Progenitor cell of endocrine pancreas (in vitro differentiated cells): Measurements from ENCODE around the gene MOB3B. TPM values are rescaled to one million over a fixed set of nuclear protein-coding genes. Genes with fewer than 3 reads are reported as not detected.

Experiments used
- DNase-seq: peaks from one replicate; pipeline ENCODE4 v3.0.0; 2021; ENCODE audit warnings: low spot score; ENCODE audit not compliant: unreplicated experiment
- H3K27ac Mint-ChIP-seq: 2 replicates; pipeline ENCODE4 v1.8.0; 2021; ENCODE audit warnings: mild to moderate bottlenecking, moderate library complexity, mixed read lengths
- H3K27me3 Mint-ChIP-seq: 2 replicates; pipeline ENCODE4 v1.8.0; 2021; ENCODE audit warnings: mixed read lengths
- H3K36me3 Mint-ChIP-seq: 2 replicates; pipeline ENCODE4 v1.8.0; 2022; ENCODE audit warnings: mixed read lengths; ENCODE audit not compliant: insufficient read depth
- H3K4me1 Mint-ChIP-seq: 2 replicates; pipeline ENCODE4 v1.8.0; 2021; ENCODE audit warnings: low read depth, mixed read lengths
- H3K4me3 Mint-ChIP-seq: 2 replicates; pipeline ENCODE4 v1.8.0; 2021; ENCODE audit warnings: low read depth, mild to moderate bottlenecking, moderate library complexity, mixed read lengths
- H3K9me3 Mint-ChIP-seq: 2 replicates; pipeline ENCODE4 v1.8.0; 2021; ENCODE audit warnings: low read depth, mixed read lengths
- total RNA-seq: library from RNA; stranded (reverse); gene quantifications from 2 replicates; pipeline ENCODE4 v1.2.1, GENCODE V29; 2021
- TF ChIP-seq, protein P1 (sequence below): fragments of 200-600 bp; sonication (generic); IDR thresholded peaks from one replicate; pipeline ENCODE4 v1.5.0; 2021; ENCODE audit warnings: antibody characterized with exemption, mild to moderate bottlenecking; ENCODE audit not compliant: unreplicated experiment

The MOB3B gene
- total RNA-seq, 1 donor from 2014 or later, result 15.4 TPM

DNA sequence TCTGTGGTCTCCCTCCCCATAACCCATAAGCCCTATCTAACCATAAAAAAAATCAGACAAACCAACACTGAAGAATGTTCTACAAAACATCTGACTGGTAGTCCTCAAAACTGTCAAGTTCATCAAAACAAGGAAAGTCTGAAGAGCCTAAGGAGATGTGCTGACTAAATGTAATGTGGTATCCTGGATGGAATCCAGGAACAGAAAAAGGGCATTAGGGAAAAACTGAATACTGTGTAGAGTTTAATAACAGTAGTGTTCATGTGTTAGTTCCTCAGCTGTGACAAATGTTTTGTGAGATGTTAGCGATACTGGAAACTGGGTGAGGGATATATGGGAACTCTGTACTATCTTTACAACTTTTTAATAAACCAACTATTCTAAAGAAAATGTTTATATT, 157.0 kb downstream of the MOB3B start:
- no peak for DNase-seq
- H3K36me3 Mint-ChIP-seq, result no peaks in the 10 kb centered on the region
- H3K9me3 Mint-ChIP-seq, result no peaks in the 10 kb centered on the region
- TF ChIP-seq, protein P1, sequence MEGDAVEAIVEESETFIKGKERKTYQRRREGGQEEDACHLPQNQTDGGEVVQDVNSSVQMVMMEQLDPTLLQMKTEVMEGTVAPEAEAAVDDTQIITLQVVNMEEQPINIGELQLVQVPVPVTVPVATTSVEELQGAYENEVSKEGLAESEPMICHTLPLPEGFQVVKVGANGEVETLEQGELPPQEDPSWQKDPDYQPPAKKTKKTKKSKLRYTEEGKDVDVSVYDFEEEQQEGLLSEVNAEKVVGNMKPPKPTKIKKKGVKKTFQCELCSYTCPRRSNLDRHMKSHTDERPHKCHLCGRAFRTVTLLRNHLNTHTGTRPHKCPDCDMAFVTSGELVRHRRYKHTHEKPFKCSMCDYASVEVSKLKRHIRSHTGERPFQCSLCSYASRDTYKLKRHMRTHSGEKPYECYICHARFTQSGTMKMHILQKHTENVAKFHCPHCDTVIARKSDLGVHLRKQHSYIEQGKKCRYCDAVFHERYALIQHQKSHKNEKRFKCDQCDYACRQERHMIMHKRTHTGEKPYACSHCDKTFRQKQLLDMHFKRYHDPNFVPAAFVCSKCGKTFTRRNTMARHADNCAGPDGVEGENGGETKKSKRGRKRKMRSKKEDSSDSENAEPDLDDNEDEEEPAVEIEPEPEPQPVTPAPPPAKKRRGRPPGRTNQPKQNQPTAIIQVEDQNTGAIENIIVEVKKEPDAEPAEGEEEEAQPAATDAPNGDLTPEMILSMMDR, result no peak
- no peaks in the 10 kb centered on the region for H3K27me3 Mint-ChIP-seq
- no peak overlapping the region for H3K4me3 Mint-ChIP-seq
- H3K27ac Mint-ChIP-seq, result peak overlapping the region; percentile 3
- peaks cover 41% of the 10 kb centered on the region for H3K4me1 Mint-ChIP-seq

DNA sequence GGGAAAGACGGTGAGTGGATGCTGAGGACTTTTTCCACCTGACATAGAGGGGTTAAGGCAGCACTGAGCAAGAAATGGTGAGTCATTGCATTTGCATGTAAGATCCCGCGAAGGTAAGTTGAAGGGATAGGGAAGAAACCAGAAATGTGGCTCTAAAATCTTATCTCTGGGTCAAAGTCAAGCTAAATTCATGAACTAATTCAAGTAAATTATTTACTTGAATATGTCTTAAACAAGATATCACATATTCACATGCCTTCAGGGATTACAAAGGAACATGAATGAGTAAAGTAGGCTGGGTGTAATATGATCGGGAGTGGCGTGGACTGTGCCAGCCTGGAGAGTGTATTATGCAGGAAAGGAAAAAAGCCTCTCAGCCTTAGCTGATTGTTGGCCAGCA, 158.2 kb downstream of the MOB3B start:
- H3K27ac Mint-ChIP-seq, result peak overlapping the region; percentile 94
- DNase-seq, result no peak
- TF ChIP-seq, protein P1, result no peak
- H3K9me3 Mint-ChIP-seq, result no peaks in the 10 kb centered on the region
- H3K36me3 Mint-ChIP-seq, result no peaks in the 10 kb centered on the region
- no peaks in the 10 kb centered on the region for H3K27me3 Mint-ChIP-seq
- H3K4me1 Mint-ChIP-seq, result peaks cover 44% of the 10 kb centered on the region
- no peak overlapping the region for H3K4me3 Mint-ChIP-seq

DNA sequence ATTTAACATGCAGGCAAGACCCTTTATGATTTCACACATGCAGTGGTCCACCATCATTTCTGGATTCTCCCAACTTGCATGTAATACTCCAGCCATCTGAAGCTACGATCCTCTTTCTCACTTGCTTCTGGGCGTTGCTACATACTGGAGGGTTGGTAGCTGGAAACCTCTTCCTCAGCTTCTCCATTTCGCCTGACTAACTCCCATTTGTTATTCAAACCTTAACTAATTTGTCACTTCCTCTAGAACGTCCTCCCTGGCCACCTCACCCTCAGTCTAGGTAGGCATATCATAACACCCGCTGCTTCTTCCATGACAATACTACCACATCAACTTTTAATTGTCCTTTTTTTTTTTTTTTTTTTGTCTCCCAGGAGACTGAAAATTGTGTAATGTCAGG, 160.0 kb downstream of the MOB3B start:
- H3K27me3 Mint-ChIP-seq, result no peaks in the 10 kb centered on the region
- no peak for DNase-seq
- no peak overlapping the region for H3K4me3 Mint-ChIP-seq

DNA sequence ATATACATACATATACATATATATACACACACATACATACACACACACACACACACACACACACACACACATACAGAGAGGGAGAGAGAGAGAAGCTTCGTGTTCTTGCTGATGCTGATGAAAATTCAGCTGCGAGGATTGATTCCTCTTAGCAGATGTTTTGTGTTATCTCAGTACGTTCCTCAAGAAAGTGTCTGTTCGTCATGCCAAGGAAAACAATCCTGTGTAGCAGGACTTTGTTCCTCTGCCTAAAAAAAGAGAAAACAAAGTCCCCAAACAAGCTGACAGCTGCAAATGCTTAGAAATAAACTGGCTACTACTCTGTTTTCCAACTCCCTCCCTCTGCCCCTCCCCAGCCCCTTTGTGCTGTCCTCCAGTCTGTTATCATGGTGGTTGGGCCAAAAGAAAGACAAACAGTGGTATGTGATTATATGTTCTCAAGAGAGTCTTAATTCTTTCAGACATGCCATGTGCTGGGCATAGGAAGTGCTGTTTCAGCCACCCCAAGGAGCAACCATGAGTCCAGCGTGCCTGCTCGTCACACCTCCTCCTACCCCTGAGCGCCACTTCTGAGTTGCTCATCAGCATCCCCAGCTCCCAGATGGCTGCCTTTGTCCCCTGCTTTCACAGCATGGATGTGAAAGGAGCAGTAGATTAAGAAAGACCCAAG, 161.2 kb downstream of the MOB3B start:
- Mint-ChIP-seq H3K27ac (peak overlapping the region; percentile 77), H3K4me3 (no peak overlapping the region), H3K27me3 (no peaks in the 10 kb centered on the region), H3K9me3 (no peaks in the 10 kb centered on the region), H3K4me1 (peaks cover 60% of the 10 kb centered on the region), H3K36me3 (no peaks in the 10 kb centered on the region)
- no peak for DNase-seq
- TF ChIP-seq, protein P1, result no peak

More for the DNA sequence above, 160.0 kb downstream of the MOB3B start:
- Mint-ChIP-seq H3K4me1 (peaks cover 60% of the 10 kb centered on the region), H3K27ac (no peak overlapping the region), H3K9me3 (no peaks in the 10 kb centered on the region), H3K36me3 (no peaks in the 10 kb centered on the region)
- TF ChIP-seq, protein P1, result no peak

DNA sequence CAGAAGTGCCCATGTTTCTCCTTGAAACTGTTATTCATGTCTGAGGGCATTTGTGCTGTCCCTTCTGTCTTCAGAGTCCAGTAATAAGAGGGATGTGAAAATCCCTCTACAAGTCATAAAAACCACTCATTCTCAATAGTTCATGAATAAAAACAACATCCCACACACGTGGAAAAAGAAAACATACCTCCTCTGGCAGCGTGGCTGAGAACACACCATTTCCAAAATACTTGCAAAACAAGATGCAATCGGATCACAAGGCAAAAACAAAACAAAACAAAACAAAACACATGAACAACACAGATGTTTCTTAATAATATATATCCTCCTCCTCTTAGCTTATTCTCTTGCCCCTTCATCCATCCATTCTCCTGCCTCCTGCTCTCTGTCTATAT, 161.7 kb downstream of the MOB3B start:
- no peaks in the 10 kb centered on the region for H3K27me3 Mint-ChIP-seq
- H3K4me1 Mint-ChIP-seq, result peaks cover 61% of the 10 kb centered on the region

More for the DNA sequence above, 161.7 kb downstream of the MOB3B start:
- no peaks in the 10 kb centered on the region for H3K36me3 Mint-ChIP-seq
- H3K27ac Mint-ChIP-seq, result no peak overlapping the region
- H3K4me3 Mint-ChIP-seq, result no peak overlapping the region
- DNase-seq, result no peak
- TF ChIP-seq, protein P1, result no peak
- H3K9me3 Mint-ChIP-seq, result no peaks in the 10 kb centered on the region
